AG09309 (cell line): ENCODE data around the gene COIL.
"Not testable (repeated sequence)": the region's sequence is repeated elsewhere in the genome, so short reads cannot be mapped to it uniquely, and the experiment has no call there.

Source experiments
- DNase-seq: peaks from one replicate; pipeline ENCODE4 v3.0.0-alpha.2; 2010; ENCODE audit warnings: low read depth
- H3K4me3 ChIP-seq: 2 replicates; pipeline ENCODE4 v1.5.1; 2011; ENCODE audit warnings: mild to moderate bottlenecking, low read depth, low read length, moderate library complexity; ENCODE audit not compliant: control insufficient read depth
- TF ChIP-seq, protein P1 (sequence below): IDR thresholded peaks from 2 replicates; pipeline ENCODE4 v1.5.1; 2011; ENCODE audit warnings: mild to moderate bottlenecking, low read depth, low read length, inconsistent platforms; ENCODE audit not compliant: insufficient read depth, control insufficient read depth; ENCODE audit errors: missing control alignments

The COIL gene

DNA sequence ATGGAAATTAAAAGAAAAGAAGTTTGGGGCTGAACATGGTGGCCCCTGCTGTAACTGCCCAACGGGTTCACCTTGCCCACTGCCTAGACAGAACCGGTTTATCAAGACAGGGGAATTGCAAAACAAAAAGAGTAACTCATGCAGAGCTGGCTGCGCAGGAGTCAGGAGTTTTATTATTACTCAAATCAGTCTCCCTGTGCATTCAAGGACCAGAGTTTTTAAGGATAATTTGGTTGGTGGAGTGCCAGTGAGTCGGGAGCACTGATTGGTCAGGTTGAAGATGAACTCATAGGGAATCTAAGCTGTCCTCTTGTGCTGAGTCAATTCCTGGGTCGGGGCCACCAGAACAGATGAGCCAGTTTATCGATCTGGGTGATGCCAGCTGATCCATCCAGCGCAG is 12.7 kb upstream of the COIL start:
- no peak for DNase-seq
- TF ChIP-seq, protein P1, sequence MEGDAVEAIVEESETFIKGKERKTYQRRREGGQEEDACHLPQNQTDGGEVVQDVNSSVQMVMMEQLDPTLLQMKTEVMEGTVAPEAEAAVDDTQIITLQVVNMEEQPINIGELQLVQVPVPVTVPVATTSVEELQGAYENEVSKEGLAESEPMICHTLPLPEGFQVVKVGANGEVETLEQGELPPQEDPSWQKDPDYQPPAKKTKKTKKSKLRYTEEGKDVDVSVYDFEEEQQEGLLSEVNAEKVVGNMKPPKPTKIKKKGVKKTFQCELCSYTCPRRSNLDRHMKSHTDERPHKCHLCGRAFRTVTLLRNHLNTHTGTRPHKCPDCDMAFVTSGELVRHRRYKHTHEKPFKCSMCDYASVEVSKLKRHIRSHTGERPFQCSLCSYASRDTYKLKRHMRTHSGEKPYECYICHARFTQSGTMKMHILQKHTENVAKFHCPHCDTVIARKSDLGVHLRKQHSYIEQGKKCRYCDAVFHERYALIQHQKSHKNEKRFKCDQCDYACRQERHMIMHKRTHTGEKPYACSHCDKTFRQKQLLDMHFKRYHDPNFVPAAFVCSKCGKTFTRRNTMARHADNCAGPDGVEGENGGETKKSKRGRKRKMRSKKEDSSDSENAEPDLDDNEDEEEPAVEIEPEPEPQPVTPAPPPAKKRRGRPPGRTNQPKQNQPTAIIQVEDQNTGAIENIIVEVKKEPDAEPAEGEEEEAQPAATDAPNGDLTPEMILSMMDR: no peak
- no peak overlapping the region for H3K4me3 ChIP-seq

DNA sequence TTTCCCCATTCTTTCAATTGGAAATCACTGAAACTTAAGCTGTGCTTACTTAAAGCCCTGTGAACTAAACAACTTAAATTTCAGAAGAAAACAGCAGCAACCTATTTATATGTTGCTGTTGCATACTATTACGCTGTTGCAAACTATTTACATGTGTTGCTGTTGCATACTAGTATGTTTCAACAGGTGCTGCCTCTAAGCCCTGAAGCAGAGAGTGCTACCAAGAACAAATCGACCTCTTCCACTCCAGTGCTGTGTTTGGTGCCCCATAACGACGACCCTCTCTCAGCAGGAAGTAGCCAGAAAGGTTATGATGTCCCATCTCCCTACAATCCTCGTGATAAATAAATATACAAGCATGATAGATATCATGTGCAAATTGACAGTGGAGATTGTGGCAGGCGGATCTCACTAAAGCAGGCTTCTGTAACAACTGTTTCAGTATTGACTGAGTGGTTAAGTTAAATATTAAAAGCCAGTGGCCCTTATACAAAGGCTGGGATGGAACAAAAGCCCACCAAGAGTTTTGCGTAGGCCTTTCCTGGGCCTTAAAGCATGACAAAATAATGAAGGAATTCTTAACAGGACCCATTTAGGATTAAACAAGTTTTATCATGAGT is 11.4 kb upstream of the COIL start:
- H3K4me3 ChIP-seq: no peak overlapping the region
- TF ChIP-seq, protein P1: no peak
- DNase-seq: no peak

DNA sequence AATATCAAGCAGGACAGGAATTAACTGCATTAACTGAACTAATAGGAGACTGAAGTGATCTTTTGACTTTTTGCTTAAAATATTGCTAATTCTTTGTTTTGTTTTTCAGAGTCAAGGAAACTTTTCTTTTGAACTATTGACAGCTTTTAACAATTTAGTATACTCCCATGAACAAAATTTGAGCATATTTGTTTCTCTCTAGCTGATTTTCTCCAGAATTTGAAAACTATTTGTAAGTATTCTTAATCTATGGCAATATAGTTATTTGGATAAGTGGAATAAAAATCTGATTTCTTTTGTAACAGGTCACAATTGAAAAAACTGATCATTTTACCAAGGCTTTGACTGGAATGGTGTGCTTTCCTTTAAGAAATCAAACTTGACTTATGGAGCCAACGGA is 10.1 kb upstream of the COIL start:
- DNase-seq: no peak
- TF ChIP-seq, protein P1: no peak
- H3K4me3 ChIP-seq: no peak overlapping the region

DNA sequence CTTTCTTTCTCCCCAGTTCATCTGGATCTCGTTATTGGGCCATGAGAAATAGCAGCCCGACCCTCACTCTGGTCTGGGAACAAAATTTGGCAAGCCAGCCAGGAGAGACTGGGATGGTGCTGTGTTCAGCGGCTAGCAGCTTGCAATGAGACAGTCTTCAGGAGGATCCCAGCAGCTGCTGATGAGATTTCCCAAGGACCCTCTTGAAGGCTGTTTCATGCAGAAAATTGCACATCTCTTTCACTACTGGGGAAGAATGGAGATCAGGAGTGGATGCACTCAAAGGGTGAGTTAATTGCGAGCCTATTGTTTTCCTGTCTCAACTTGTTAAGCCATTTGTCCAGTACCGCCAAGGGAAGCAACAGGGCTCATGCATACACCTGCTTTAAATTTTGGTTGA is 5.5 kb upstream of the COIL start:
- no peak for DNase-seq
- no peak overlapping the region for H3K4me3 ChIP-seq
- TF ChIP-seq, protein P1: no peak

DNA sequence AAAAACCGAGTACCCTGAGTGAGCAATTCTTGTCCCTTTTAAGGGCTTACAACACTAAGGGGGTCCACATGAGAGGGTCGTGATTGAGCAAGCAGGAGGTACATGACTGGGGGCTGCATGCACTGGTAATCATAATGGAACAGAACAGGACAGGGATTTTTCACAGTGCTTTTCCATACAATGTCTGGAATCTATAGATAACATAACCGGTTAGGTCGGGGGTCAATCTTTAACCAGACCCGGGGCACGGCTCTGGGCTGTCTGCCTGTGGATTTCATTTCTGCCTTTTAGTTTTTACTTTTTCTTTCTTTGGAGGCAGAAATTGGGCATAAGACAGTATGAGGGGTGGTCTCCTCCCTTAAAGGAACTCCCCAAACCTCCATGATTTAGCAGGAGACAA is 4.8 kb upstream of the COIL start:
- H3K4me3 ChIP-seq, DNase-seq: not testable (repeated sequence)

DNA sequence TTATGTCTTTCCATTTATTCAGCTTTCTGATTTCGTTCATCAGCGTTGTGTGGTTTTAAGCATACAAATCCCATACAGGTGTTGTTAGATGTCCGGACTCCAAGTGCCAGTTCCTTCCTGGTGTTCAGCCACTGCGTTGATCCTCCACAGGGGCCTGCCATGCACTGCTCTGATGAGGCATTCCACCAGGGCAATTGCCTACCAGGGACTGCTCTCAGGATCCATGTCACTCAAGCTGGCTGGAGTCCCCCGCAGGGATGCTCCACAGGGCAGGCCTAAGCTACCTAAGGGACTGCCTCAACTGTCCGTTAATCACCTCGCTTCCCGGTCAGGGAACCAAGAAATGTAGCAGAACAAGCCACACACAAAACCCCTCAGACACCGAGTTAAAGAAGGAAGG is 4.4 kb upstream of the COIL start:
- DNase-seq, H3K4me3 ChIP-seq: not testable (repeated sequence)

DNA sequence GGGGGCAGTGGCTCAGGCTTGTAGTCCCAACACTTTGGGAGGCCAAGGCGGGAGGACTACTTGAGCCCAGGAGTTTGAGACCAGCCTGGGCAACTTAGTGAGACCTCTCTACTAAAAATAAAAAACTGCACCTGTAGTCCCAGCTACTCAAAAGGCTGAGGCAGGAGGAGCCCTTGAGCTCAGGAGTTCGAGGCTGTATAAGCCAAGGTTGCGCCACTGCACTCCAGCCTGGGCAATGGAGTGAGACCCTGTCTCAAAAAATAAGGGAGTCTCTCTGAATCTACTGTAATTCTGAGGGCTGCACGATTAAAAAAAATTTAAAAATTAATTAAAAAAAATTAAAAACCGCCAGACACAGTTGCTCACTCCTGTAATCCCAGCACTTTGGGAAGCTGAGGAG is 3.9 kb downstream of the COIL start:
- DNase-seq: no peak
- TF ChIP-seq, protein P1: no peak
- no peak overlapping the region for H3K4me3 ChIP-seq

DNA sequence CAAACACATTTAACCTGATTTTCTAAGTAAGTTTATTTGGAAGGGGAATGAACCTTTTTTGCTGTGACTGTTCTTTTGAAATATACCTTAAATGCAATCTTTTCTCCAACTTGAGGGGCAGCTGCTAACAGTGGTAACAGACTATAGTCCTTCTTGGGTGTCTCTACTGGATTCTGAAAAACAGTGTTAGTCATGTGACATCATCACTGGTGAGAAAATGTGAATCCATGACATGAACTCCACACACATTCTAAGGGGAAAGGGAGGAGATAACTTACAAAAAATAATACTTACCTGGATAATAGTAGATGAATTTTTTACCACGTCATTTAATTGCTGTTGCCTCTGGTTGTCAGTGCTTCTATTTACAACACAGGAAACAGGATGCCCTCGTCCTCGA is 11.3 kb downstream of the COIL start:
- no peak for DNase-seq
- TF ChIP-seq, protein P1: no peak
- H3K4me3 ChIP-seq: no peak overlapping the region
